Caco-2 (cell line): ENCODE data around the gene C19orf12. TPM values are rescaled to one million over a fixed set of nuclear protein-coding genes. Genes with fewer than 3 reads are reported as not detected.

ENCODE experiments used
- BruUV-seq: library from RNA; stranded (reverse); fragments of 400-500 nt; replicated peaks from 2 replicates; lab custom pipeline; 2021; lab: Mats Ljungman, UMichigan
- CTCF ChIA-PET: fragments of 300-600 bp; sonication (Branson Sonifier 250); formaldehyde crosslinking; loops from one replicate; lab custom pipeline; 2022; ENCODE audit warnings: antibody characterized with exemption; lab: Charles Lee
- POLR2A ChIA-PET: fragments of 300-600 bp; sonication (Branson Sonifier 250); formaldehyde crosslinking; loops from one replicate; lab custom pipeline; 2022; ENCODE audit warnings: antibody characterized with exemption; lab: Charles Lee
- DNase-seq, 2 experiments: peaks; one replicate each; pipeline versions ENCODE4 v3.0.0 to v3.0.0-alpha.2; 2020 to 2022
- H3K27me3 ChIP-seq: replicated peaks from 2 replicates; pipeline ENCODE4 v1.6.0; 2011; ENCODE audit warnings: low read length; ENCODE audit not compliant: control insufficient read depth, insufficient read depth
- H3K36me3 ChIP-seq: 2 replicates; pipeline ENCODE4 v1.5.1; 2011; ENCODE audit warnings: low read length; ENCODE audit not compliant: control insufficient read depth, insufficient read depth
- H3K4me1 ChIP-seq: fragments of 250-450 bp; sonication (Bioruptor Pico); 2 replicates; pipeline ENCODE4 v1.5.1; 2020; ENCODE audit warnings: mild to moderate bottlenecking
- H3K4me3 ChIP-seq: 2 replicates; pipeline ENCODE4 v1.5.1; 2011; ENCODE audit warnings: low read depth, mild to moderate bottlenecking, control low read depth, low read length
- H3K9me3 ChIP-seq: fragments of 250-450 bp; sonication (Bioruptor Pico); 2 replicates; pipeline ENCODE4 v1.5.1; 2020; ENCODE audit warnings: mild to moderate bottlenecking, moderate library complexity
- H3K27ac Mint-ChIP-seq: one replicate; pipeline ENCODE4 v1.8.0; 2022; ENCODE audit warnings: mixed read lengths; ENCODE audit not compliant: unreplicated experiment
- H3K27me3 Mint-ChIP-seq: one replicate; pipeline ENCODE4 v1.8.0; 2022; ENCODE audit warnings: mixed read lengths; ENCODE audit not compliant: insufficient read depth, unreplicated experiment
- H3K36me3 Mint-ChIP-seq: one replicate; pipeline ENCODE4 v1.8.0; 2022; ENCODE audit warnings: mild to moderate bottlenecking, mixed read lengths; ENCODE audit not compliant: insufficient read depth, unreplicated experiment
- H3K4me1 Mint-ChIP-seq: one replicate; pipeline ENCODE4 v1.8.0; 2022; ENCODE audit warnings: low read depth, mixed read lengths; ENCODE audit not compliant: unreplicated experiment
- H3K4me3 Mint-ChIP-seq: one replicate; pipeline ENCODE4 v1.8.0; 2022; ENCODE audit warnings: mild to moderate bottlenecking, moderate library complexity, mixed read lengths; ENCODE audit not compliant: unreplicated experiment
- H3K9me3 Mint-ChIP-seq: one replicate; pipeline ENCODE4 v1.8.0; 2022; ENCODE audit warnings: mixed read lengths; ENCODE audit not compliant: unreplicated experiment
- intact Hi-C: fragments of 100-400 bp; cut with micrococcal nuclease; formaldehyde crosslinking; loops from one replicate; pipeline ENCODE4 v1.10.0; 2022; ENCODE audit not compliant: unreplicated experiment
- total RNA-seq: library from RNA; stranded (reverse); gene quantifications from 2 replicates; pipeline ENCODE4 v1.2.3, GENCODE V29; 2022
- TF ChIP-seq, protein P1 (sequence below), 2 experiments: fragments of 200-600 bp in 1 of 2; IDR thresholded peaks; 1 replicate in 1 of 2; 2 replicates in 1 of 2; pipeline versions ENCODE4 v1.5.1 to v1.8.0; 2011 to 2022; ENCODE audit warnings: antibody characterized with exemption in 1 of 2, control low read depth in 1 of 2, inconsistent platforms in 1 of 2, low read depth in 1 of 2, low read length in 1 of 2, mild to moderate bottlenecking in 1 of 2, moderate library complexity in 1 of 2; ENCODE audit not compliant: insufficient read depth in 1 of 2, severe bottlenecking in 1 of 2, unreplicated experiment in 1 of 2

C19orf12 gene
- total RNA-seq, 1 experiment from 2014 or later = 20.8 TPM

- no peaks in the 10 kb centered on the region for H3K4me1 Mint-ChIP-seq
- no peaks in the 10 kb centered on the region for H3K9me3 Mint-ChIP-seq
- POLR2A ChIA-PET = no interaction called here
- no peak overlapping the region for H3K4me3 Mint-ChIP-seq
- Histone ChIP-seq H3K36me3 (no peaks in the 10 kb centered on the region; the same call in 1 of the 2 replicates), H3K4me1 (peaks cover 4% of the 10 kb centered on the region; the same call in 1 of the 2 replicates), H3K4me3 (no peak overlapping the region), H3K27me3 (no peaks in the 10 kb centered on the region), H3K9me3 (no peaks in the 10 kb centered on the region)
- BruUV-seq = no TSS peak
- DNase-seq = no peak
- no peaks in the 10 kb centered on the region for H3K27me3 Mint-ChIP-seq
- H3K36me3 Mint-ChIP-seq = no peaks in the 10 kb centered on the region
- CTCF ChIA-PET = no interaction called here
- H3K27ac Mint-ChIP-seq = no peak overlapping the region
- TF ChIP-seq, protein P1, sequence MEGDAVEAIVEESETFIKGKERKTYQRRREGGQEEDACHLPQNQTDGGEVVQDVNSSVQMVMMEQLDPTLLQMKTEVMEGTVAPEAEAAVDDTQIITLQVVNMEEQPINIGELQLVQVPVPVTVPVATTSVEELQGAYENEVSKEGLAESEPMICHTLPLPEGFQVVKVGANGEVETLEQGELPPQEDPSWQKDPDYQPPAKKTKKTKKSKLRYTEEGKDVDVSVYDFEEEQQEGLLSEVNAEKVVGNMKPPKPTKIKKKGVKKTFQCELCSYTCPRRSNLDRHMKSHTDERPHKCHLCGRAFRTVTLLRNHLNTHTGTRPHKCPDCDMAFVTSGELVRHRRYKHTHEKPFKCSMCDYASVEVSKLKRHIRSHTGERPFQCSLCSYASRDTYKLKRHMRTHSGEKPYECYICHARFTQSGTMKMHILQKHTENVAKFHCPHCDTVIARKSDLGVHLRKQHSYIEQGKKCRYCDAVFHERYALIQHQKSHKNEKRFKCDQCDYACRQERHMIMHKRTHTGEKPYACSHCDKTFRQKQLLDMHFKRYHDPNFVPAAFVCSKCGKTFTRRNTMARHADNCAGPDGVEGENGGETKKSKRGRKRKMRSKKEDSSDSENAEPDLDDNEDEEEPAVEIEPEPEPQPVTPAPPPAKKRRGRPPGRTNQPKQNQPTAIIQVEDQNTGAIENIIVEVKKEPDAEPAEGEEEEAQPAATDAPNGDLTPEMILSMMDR (IDR thresholded peaks at IDR 0.05; ENCODE audit: insufficient read depth in 1 of 2, low read depth in 1 of 2, low read length in 1 of 2, severe bottlenecking in 1 of 2, unreplicated experiment in 1 of 2) = no peak
- intact Hi-C loops = no loop called here
Observed at GRCh38 chr19:29675650-29676186, 39.3 kb downstream of the C19orf12 start.

DNA sequence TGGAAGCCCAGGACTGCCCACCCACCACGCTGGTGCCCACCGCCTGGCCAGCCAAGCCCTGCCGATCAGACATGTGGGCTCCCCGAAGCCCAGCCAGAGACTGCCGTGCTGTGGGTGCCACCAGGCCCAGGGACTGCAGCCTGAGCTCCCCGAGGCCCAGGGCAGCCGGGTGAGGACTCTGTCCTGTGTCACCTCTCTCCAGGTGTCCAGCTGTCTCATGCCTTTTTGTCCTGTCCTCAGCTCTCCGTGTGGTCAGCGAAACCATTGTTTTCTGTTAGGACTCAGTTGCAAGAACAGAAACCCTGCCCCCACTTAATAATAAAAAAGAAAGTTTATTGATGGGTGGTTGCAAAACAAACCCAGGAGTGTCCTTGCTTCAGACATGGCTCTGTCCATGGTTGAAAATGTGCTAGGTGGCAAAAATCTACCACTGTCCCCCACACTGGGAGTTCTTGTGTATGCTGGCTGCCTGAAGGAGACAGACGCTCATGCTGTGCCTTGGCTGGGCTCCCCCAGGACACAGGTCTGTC is 39.9 kb downstream of the C19orf12 start:
- POLR2A ChIA-PET = no interaction called here
- H3K36me3 Mint-ChIP-seq = no peaks in the 10 kb centered on the region
- CTCF ChIA-PET = no interaction called here

DNA sequence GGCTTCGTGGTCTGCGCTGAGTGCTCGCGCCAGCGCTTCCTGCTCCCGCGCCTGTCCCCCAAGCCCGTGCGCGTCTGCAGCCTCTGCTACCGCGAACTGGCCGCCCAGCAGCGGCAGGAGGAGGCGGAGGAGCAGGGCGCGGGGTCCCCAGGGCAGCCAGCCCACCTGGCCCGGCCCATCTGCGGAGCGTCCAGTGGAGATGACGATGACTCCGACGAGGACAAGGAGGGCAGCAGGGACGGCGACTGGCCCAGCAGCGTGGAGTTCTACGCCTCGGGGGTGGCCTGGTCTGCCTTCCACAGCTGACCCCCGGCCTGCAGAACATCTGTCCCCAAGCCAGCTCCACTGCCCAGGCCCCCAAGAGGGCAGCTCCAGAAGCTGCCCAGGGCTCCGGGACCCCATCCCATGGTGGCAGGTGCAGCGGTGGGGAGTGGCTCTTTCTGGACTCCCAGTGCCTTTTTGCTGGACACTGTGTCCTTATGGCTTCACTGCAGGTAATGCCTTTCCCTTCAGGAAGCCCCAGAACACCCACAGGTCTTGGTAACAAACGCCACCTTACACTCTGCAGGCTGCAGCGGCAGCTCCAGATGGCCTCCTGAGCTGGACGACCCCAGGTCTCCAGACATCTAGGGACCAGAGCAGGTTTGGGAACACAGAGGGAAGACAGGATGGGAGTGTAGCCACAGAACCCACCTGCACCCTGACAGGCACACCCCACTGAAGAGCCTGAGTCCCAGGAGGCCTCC is 40.5 kb downstream of the C19orf12 start:
- H3K4me1 Mint-ChIP-seq = no peaks in the 10 kb centered on the region
- intact Hi-C loops = no loop called here
- Histone ChIP-seq H3K36me3 (no peaks in the 10 kb centered on the region; the same call in none of the 2 replicates), H3K4me1 (peaks cover 4% of the 10 kb centered on the region; the same call in 1 of the 2 replicates), H3K9me3 (no peaks in the 10 kb centered on the region), H3K4me3 (no peak overlapping the region), H3K27me3 (no peaks in the 10 kb centered on the region)
- H3K27ac Mint-ChIP-seq = no peak overlapping the region
- no peaks in the 10 kb centered on the region for H3K36me3 Mint-ChIP-seq
- no TSS peak for BruUV-seq
- POLR2A ChIA-PET = no interaction called here
- CTCF ChIA-PET = no interaction called here
- no peaks in the 10 kb centered on the region for H3K27me3 Mint-ChIP-seq
- no peaks in the 10 kb centered on the region for H3K9me3 Mint-ChIP-seq
- no peak for DNase-seq
- TF ChIP-seq, protein P1 (IDR thresholded peaks at IDR 0.05; ENCODE audit: insufficient read depth in 1 of 2, low read depth in 1 of 2, low read length in 1 of 2, severe bottlenecking in 1 of 2, unreplicated experiment in 1 of 2) = no peak
- no peak overlapping the region for H3K4me3 Mint-ChIP-seq

More for the DNA sequence above, 39.9 kb downstream of the C19orf12 start:
- Mint-ChIP-seq H3K27ac (no peak overlapping the region), H3K4me3 (no peak overlapping the region), H3K27me3 (no peaks in the 10 kb centered on the region), H3K4me1 (no peaks in the 10 kb centered on the region), H3K9me3 (no peaks in the 10 kb centered on the region)
- no peaks in the 10 kb centered on the region for H3K27me3 ChIP-seq
- no TSS peak for BruUV-seq
- no peak overlapping the region for H3K4me3 ChIP-seq
- intact Hi-C loops = no loop called here
- TF ChIP-seq, protein P1 (IDR thresholded peaks at IDR 0.05; ENCODE audit: insufficient read depth in 1 of 2, low read depth in 1 of 2, low read length in 1 of 2, severe bottlenecking in 1 of 2, unreplicated experiment in 1 of 2) = no peak
- peaks cover 4% of the 10 kb centered on the region; the same call in 1 of the 2 replicates for H3K4me1 ChIP-seq
- no peak for DNase-seq
- H3K9me3 ChIP-seq = no peaks in the 10 kb centered on the region
- H3K36me3 ChIP-seq = no peaks in the 10 kb centered on the region; the same call in none of the 2 replicates
